Trophoblast cell (in vitro differentiated cells and primary cell): ENCODE data around the gene TMEM61.

ENCODE experiments used
- DNase-seq, 2 donors: peaks; one replicate each; pipeline ENCODE4 v3.0.0-alpha.2; 2016
- H2AFZ ChIP-seq: 2 replicates; pipeline ENCODE4 v1.6.1; 2013; ENCODE audit warnings: low read length, moderate library complexity, mild to moderate bottlenecking; ENCODE audit not compliant: insufficient read depth, poor library complexity
- H2AK5ac ChIP-seq: 2 replicates; pipeline ENCODE4 v1.6.1; 2013; ENCODE audit warnings: mild to moderate bottlenecking, low read length
- H2BK120ac ChIP-seq: 2 replicates; pipeline ENCODE4 v1.6.1; 2013; ENCODE audit warnings: low read length, mild to moderate bottlenecking, moderate library complexity; ENCODE audit not compliant: insufficient read depth, poor library complexity
- H2BK12ac ChIP-seq: 2 replicates; pipeline ENCODE4 v1.6.1; 2013; ENCODE audit warnings: mild to moderate bottlenecking, low read length, moderate library complexity
- H2BK5ac ChIP-seq: 2 replicates; pipeline ENCODE4 v1.6.1; 2013; ENCODE audit warnings: low read length, low read depth, moderate library complexity, mild to moderate bottlenecking; ENCODE audit not compliant: poor library complexity
- H3K14ac ChIP-seq: 2 replicates; pipeline ENCODE4 v1.6.1; 2013; ENCODE audit warnings: mild to moderate bottlenecking, low read length
- H3K18ac ChIP-seq: 2 replicates; pipeline ENCODE4 v1.6.1; 2013; ENCODE audit warnings: mild to moderate bottlenecking, low read length
- H3K23ac ChIP-seq: 2 replicates; pipeline ENCODE4 v1.6.1; 2013; ENCODE audit warnings: low read length
- H3K27ac ChIP-seq: 2 replicates; pipeline ENCODE4 v1.5.1; 2013; ENCODE audit warnings: low read depth, mild to moderate bottlenecking, inconsistent platforms, low read length, moderate library complexity
- H3K27me3 ChIP-seq: 2 replicates; pipeline ENCODE4 v1.6.1; 2013; ENCODE audit warnings: inconsistent platforms, mild to moderate bottlenecking, low read length, moderate library complexity; ENCODE audit not compliant: insufficient read depth
- H3K36me3 ChIP-seq, 2 experiments: 1 replicate in 1 of 2; 2 replicates in 1 of 2; pipeline ENCODE4 v1.6.1; 2013; ENCODE audit warnings: low read length in 2 of 2, mild to moderate bottlenecking in 2 of 2, moderate library complexity in 1 of 2; ENCODE audit not compliant: insufficient read depth in 2 of 2, control insufficient read depth in 1 of 2
- H3K4ac ChIP-seq: 2 replicates; pipeline ENCODE4 v1.6.1; 2013; ENCODE audit warnings: low read depth, mild to moderate bottlenecking, low read length, moderate library complexity
- H3K4me1 ChIP-seq, 2 experiments: 1 replicate in 1 of 2; 2 replicates in 1 of 2; pipeline ENCODE4 v1.6.1; 2013; ENCODE audit warnings: low read length in 2 of 2, mild to moderate bottlenecking in 2 of 2, moderate library complexity in 1 of 2; ENCODE audit not compliant: insufficient read depth in 2 of 2, control insufficient read depth in 1 of 2
- H3K4me2 ChIP-seq: 2 replicates; pipeline ENCODE4 v1.6.1; 2013; ENCODE audit warnings: inconsistent platforms, mild to moderate bottlenecking, low read length, moderate library complexity
- H3K4me3 ChIP-seq: 2 replicates; pipeline ENCODE4 v1.5.1; 2013; ENCODE audit warnings: mild to moderate bottlenecking, low read depth, low read length, inconsistent platforms
- H3K79me1 ChIP-seq: one replicate; pipeline ENCODE4 v1.6.1; 2013; ENCODE audit warnings: low read length
- H3K79me2 ChIP-seq: 2 replicates; pipeline ENCODE4 v1.6.1; 2013; ENCODE audit warnings: low read length, mild to moderate bottlenecking; ENCODE audit not compliant: control insufficient read depth, insufficient read depth, poor library complexity
- H3K9ac ChIP-seq: 2 replicates; pipeline ENCODE4 v1.6.1; 2013; ENCODE audit warnings: mild to moderate bottlenecking, low read length
- H3K9me3 ChIP-seq: 2 replicates; pipeline ENCODE4 v1.6.1; 2013; ENCODE audit warnings: low read depth, mild to moderate bottlenecking, control low read depth, inconsistent platforms, low read length; ENCODE audit not compliant: insufficient read depth
- H4K12ac ChIP-seq: 2 replicates; pipeline ENCODE4 v1.6.1; 2013; ENCODE audit warnings: low read depth, mild to moderate bottlenecking, low read length, moderate library complexity
- H4K8ac ChIP-seq: 2 replicates; pipeline ENCODE4 v1.6.1; 2013; ENCODE audit warnings: low read depth, mild to moderate bottlenecking, low read length, moderate library complexity
- H4K91ac ChIP-seq: one replicate; pipeline ENCODE4 v1.6.1; 2013; ENCODE audit warnings: low read depth, mild to moderate bottlenecking, low read length, moderate library complexity
- WGBS: extraction: QIAGEN DNeasy Blood & Tissue Kit; methylation state at CpG from one replicate; pipeline ENCODE4 v1.1.7; 2013; ENCODE audit warnings: missing lambda C conversion rate; ENCODE audit not compliant: insufficient read length, insufficient coverage; ENCODE audit errors: extremely low coverage; 5-methylcytosine and 5-hydroxymethylcytosine counted together

The TMEM61 gene

GRCh38 chr1:55007625-55008024, 27.2 kb downstream of the TMEM61 start:
- Histone ChIP-seq H2BK5ac (no peak overlapping the region), H3K4me3 (no peak overlapping the region), H3K27ac (no peak overlapping the region), H3K4ac (no peak overlapping the region), H3K4me1 (no peaks in the 10 kb centered on the region), H3K36me3 (no peaks in the 10 kb centered on the region), H2BK12ac (no peak overlapping the region), H3K4me2 (no peak overlapping the region), H2BK120ac (no peak overlapping the region), H4K8ac (no peak overlapping the region), H3K27me3 (no peaks in the 10 kb centered on the region), H2AK5ac (no peak overlapping the region), H2AFZ (no peak overlapping the region), H3K79me1 (no peaks in the 10 kb centered on the region), H3K23ac (no peak overlapping the region), H3K18ac (no peak overlapping the region), H3K14ac (no peak overlapping the region), H3K79me2 (no peaks in the 10 kb centered on the region), H4K12ac (no peak overlapping the region), H3K9ac (no peak overlapping the region), H3K9me3 (peaks cover 8% of the 10 kb centered on the region), H4K91ac (no peak overlapping the region)
- DNase-seq = no peak
- no CpG with 5 or more reads among the region's 3 CpGs for WGBS

GRCh38 chr1:55010194-55010886, 29.9 kb downstream of the TMEM61 start:
- no CpG with 5 or more reads among the region's 9 CpGs for WGBS
- Histone ChIP-seq H3K4me3 (no peak overlapping the region), H3K9ac (no peak overlapping the region), H3K4ac (no peak overlapping the region), H3K27ac (no peak overlapping the region), H3K79me2 (no peaks in the 10 kb centered on the region), H4K8ac (no peak overlapping the region), H3K36me3 (no peaks in the 10 kb centered on the region), H3K27me3 (no peaks in the 10 kb centered on the region), H3K23ac (no peak overlapping the region), H3K9me3 (peaks cover 8% of the 10 kb centered on the region), H2AK5ac (no peak overlapping the region), H3K4me1 (no peaks in the 10 kb centered on the region), H2AFZ (no peak overlapping the region), H3K18ac (no peak overlapping the region), H4K12ac (no peak overlapping the region), H3K14ac (no peak overlapping the region), H2BK5ac (no peak overlapping the region), H2BK12ac (no peak overlapping the region), H4K91ac (no peak overlapping the region), H3K4me2 (no peak overlapping the region), H3K79me1 (no peaks in the 10 kb centered on the region), H2BK120ac (no peak overlapping the region)
- DNase-seq = no peak

- no peaks in the 10 kb centered on the region for H3K4me1 ChIP-seq
- DNase-seq = peak in 1 of 2 donors; percentile 6
- no peak overlapping the region for H3K4ac ChIP-seq
- no peak overlapping the region for H3K23ac ChIP-seq
- no peak overlapping the region for H3K27ac ChIP-seq
- H2BK5ac ChIP-seq = no peak overlapping the region
- no peak overlapping the region for H3K4me2 ChIP-seq
- H3K79me2 ChIP-seq = no peaks in the 10 kb centered on the region
- H4K12ac ChIP-seq = no peak overlapping the region
- H3K9me3 ChIP-seq = peaks cover 8% of the 10 kb centered on the region
- no peak overlapping the region for H4K91ac ChIP-seq
- H3K4me3 ChIP-seq = no peak overlapping the region
- H3K27me3 ChIP-seq = no peaks in the 10 kb centered on the region
- H3K18ac ChIP-seq = no peak overlapping the region
- no CpG with 5 or more reads among the region's 7 CpGs for WGBS
- no peak overlapping the region for H2AFZ ChIP-seq
- no peak overlapping the region for H3K9ac ChIP-seq
- H3K79me1 ChIP-seq = no peaks in the 10 kb centered on the region
- H2BK120ac ChIP-seq = no peak overlapping the region
- H2BK12ac ChIP-seq = no peak overlapping the region
- H2AK5ac ChIP-seq = no peak overlapping the region
- H3K14ac ChIP-seq = no peak overlapping the region
- no peaks in the 10 kb centered on the region for H3K36me3 ChIP-seq
- H4K8ac ChIP-seq = no peak overlapping the region
These were observed 30.4 kb downstream of the TMEM61 start for GRCh38 chr1:55010887-55011217.

- DNase-seq = no peak
- Histone ChIP-seq H3K36me3 (no peaks in the 10 kb centered on the region), H3K23ac (no peak overlapping the region), H2AK5ac (no peak overlapping the region), H3K79me1 (no peaks in the 10 kb centered on the region), H3K9ac (no peak overlapping the region), H3K14ac (no peak overlapping the region), H3K4ac (no peak overlapping the region), H2BK12ac (no peak overlapping the region), H3K4me2 (no peak overlapping the region), H3K79me2 (no peaks in the 10 kb centered on the region), H3K4me3 (no peak overlapping the region), H3K4me1 (no peaks in the 10 kb centered on the region), H2BK120ac (no peak overlapping the region), H3K9me3 (peaks cover 8% of the 10 kb centered on the region), H3K27me3 (no peaks in the 10 kb centered on the region), H4K91ac (no peak overlapping the region), H2AFZ (no peak overlapping the region), H2BK5ac (no peak overlapping the region), H3K27ac (no peak overlapping the region), H4K8ac (no peak overlapping the region), H4K12ac (no peak overlapping the region), H3K18ac (no peak overlapping the region)
- WGBS = no CpG with 5 or more reads among the region's 1 CpG
These were observed 32.2 kb downstream of the TMEM61 start for GRCh38 chr1:55012661-55013060.
